ENCODE data around the gene NEGR1.

NEGR1 gene

DNA sequence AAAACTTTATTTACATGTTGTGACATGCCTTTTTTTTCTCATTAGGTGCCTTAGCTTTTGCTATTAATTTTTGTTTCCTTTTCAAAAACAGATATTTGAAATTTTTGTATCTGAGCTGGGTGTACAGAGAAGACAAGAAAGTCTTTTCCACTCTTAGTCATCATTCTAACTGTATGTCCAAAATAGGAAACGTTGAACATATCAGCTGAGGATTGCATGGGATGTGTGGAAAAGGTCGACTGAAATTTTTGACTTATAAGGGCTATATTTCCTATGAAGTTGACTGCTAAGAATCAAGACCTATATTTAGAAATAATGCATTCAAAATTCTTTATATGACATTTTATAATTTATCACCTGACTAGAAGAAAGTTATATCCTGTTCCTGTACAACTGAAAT, 931.5 kb downstream of the NEGR1 start:
- no peak for DNase-seq (ENCODE audit: low read depth)

DNA sequence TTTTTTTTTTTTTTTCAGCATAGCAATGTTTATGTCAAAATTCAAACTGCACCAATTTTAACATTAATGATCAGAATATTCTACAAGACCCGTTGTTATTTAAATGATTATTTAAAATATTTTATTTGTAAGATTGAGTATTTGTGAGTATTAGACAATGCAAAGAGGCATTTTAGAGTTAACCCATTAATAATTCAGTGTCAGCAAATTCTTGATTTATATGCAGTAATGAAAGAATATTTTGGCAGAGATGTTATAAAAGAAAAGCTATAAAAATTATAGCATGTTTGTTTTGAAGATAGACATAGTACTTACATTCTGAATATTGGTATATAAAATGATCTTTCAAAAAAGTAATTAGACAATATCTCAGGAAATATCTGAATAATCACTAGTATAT, 932.0 kb downstream of the NEGR1 start:
- no peak for DNase-seq (ENCODE audit: low read depth)
